HG03159 (cell line): Measurements from ENCODE around the gene GPR37L1.

Source experiments
- ATAC-seq: cut with Tn5 transposase; IDR thresholded peaks from one replicate; pipeline ENCODE4 v1.9.1; 2021; ENCODE audit warnings: mild to moderate bottlenecking, moderate library complexity; ENCODE audit not compliant: unreplicated experiment

The GPR37L1 gene

GRCh38 chr1:202154148-202154765 lies 31.5 kb downstream of the GPR37L1 start:
- ATAC-seq: no peak

GRCh38 chr1:202154766-202155477 lies 32.2 kb downstream of the GPR37L1 start:
- ATAC-seq: no peak

GRCh38 chr1:202155478-202156021 lies 32.8 kb downstream of the GPR37L1 start:
- ATAC-seq: no peak

- no peak for ATAC-seq
These were observed 33.9 kb downstream of the GPR37L1 start for GRCh38 chr1:202156590-202156989.

GRCh38 chr1:202157945-202158344 lies 35.2 kb downstream of the GPR37L1 start:
- ATAC-seq: no peak

GRCh38 chr1:202158810-202159533 lies 36.3 kb downstream of the GPR37L1 start:
- ATAC-seq: no peak

GRCh38 chr1:202159534-202160371 lies 37.0 kb downstream of the GPR37L1 start:
- no peak for ATAC-seq

GRCh38 chr1:202160377-202160940 lies 37.7 kb downstream of the GPR37L1 start, which contains the start of gene PTPN7:
TSS of gene PTPN7 (minus strand) at chr1:202160602. CDS start at chr1:202159402, 1,200 bp downstream.
- peak; percentile 53 for ATAC-seq

- ATAC-seq: no peak
These were observed 38.7 kb downstream of the GPR37L1 start for GRCh38 chr1:202161151-202162046.

GRCh38 chr1:202162047-202162417 lies 39.3 kb downstream of the GPR37L1 start:
- ATAC-seq: peak; percentile 38

GRCh38 chr1:202162418-202163280 lies 39.9 kb downstream of the GPR37L1 start:
- no peak for ATAC-seq

GRCh38 chr1:202163281-202164270 lies 40.9 kb downstream of the GPR37L1 start:
- ATAC-seq: no peak

GRCh38 chr1:202164271-202165037 lies 41.7 kb downstream of the GPR37L1 start:
- peak; percentile 49 for ATAC-seq

GRCh38 chr1:202165267-202165941 lies 42.7 kb downstream of the GPR37L1 start:
- ATAC-seq: no peak

- ATAC-seq: no peak
These were observed 43.5 kb downstream of the GPR37L1 start for GRCh38 chr1:202165942-202166843.
